HL-60 (cell line): ENCODE data around the gene XXYLT1.

Source experiments
- DNase-seq, 2 experiments: peaks; one replicate each; pipeline ENCODE4 v3.0.0-alpha.2; 2010 to 2020; ENCODE audit warnings: low read depth in 1 of 2, low spot score in 1 of 2
- H3K27ac ChIP-seq: fragments of 250-450 bp; sonication (Bioruptor Pico); replicated peaks from 2 replicates; pipeline ENCODE4 v1.5.1; 2020; ENCODE audit warnings: mild to moderate bottlenecking, moderate library complexity
- H3K27me3 ChIP-seq: fragments of 250-450 bp; sonication (Bioruptor Pico); 2 replicates; pipeline ENCODE4 v1.5.1; 2021; ENCODE audit warnings: mild to moderate bottlenecking, moderate library complexity; ENCODE audit not compliant: insufficient read depth, poor library complexity, severe bottlenecking
- H3K4me3 ChIP-seq: replicated peaks from 2 replicates; pipeline ENCODE4 v1.5.1; 2011; ENCODE audit warnings: mild to moderate bottlenecking, control low read depth, low read length; ENCODE audit not compliant: insufficient read depth
- GABPA ChIP-seq: IDR thresholded peaks from 2 replicates; pipeline ENCODE4 v1.6.1; 2012; ENCODE audit warnings: low read depth
- POLR2AphosphoS5 ChIP-seq: IDR thresholded peaks from 2 replicates; pipeline ENCODE4 v1.6.1; 2012; ENCODE audit warnings: low read depth
- SPI1 ChIP-seq: IDR thresholded peaks from 2 replicates; pipeline ENCODE4 v1.6.1; 2012; ENCODE audit warnings: low read depth, mild to moderate bottlenecking, borderline replicate concordance
- long read RNA-seq: library from polyadenylated mRNA; unstranded; transcript quantifications from one replicate; pipeline ENCODE4 v2.0.0, GENCODE V29; 2020
- TF ChIP-seq, protein P1 (sequence below): IDR thresholded peaks from one replicate; pipeline ENCODE4 v1.5.1; 2011; ENCODE audit warnings: low read length, control low read depth, inconsistent platforms; ENCODE audit not compliant: insufficient read depth
- TF ChIP-seq, protein P2 (sequence below): IDR thresholded peaks from 2 replicates; pipeline ENCODE4 v1.6.1; 2012; ENCODE audit warnings: low read depth; ENCODE audit not compliant: insufficient replicate concordance

The XXYLT1 gene, protein sequence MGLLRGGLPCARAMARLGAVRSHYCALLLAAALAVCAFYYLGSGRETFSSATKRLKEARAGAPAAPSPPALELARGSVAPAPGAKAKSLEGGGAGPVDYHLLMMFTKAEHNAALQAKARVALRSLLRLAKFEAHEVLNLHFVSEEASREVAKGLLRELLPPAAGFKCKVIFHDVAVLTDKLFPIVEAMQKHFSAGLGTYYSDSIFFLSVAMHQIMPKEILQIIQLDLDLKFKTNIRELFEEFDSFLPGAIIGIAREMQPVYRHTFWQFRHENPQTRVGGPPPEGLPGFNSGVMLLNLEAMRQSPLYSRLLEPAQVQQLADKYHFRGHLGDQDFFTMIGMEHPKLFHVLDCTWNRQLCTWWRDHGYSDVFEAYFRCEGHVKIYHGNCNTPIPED
- long read RNA-seq, transcript XXYLT1-201 (4 exons, 2,727 nt) = major isoform, 37 of 49 reads
- long read RNA-seq, partial matches to known transcripts = 1 of 49 reads
- long read RNA-seq, other reads (novel, unspliced or antisense) = 11 of 49 reads

DNA sequence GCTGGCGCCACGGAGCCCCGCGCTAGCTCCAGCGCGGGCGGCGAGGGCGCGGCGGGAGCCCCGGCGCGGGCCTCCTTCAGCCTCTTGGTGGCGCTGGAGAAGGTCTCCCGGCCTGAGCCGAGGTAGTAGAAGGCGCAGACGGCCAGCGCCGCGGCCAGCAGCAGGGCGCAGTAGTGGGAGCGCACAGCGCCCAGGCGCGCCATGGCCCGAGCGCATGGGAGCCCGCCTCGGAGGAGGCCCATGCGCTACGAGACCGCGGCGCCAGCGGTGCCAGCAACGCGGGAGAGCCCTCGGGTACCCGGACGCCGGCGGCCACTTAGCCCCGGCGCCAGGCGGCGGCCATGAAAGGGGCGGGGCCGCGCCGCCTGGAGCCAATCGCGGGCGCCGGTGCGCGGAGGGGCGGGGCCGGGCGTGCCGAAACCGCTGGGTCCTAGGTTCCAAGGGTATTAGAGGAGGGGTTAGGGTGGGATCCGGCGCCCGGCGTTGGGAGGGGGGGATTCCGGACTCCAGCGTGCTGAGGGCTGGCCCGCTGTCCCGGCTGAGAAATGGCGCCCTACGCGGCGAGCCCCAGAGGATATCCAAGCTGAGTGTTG is at the start of gene XXYLT1:
Gene XXYLT1 (minus strand): TSS at position 343 of the 593 bp plus-strand sequence. CDS start 101 bp downstream, at position 242.
- TF ChIP-seq, protein P1, sequence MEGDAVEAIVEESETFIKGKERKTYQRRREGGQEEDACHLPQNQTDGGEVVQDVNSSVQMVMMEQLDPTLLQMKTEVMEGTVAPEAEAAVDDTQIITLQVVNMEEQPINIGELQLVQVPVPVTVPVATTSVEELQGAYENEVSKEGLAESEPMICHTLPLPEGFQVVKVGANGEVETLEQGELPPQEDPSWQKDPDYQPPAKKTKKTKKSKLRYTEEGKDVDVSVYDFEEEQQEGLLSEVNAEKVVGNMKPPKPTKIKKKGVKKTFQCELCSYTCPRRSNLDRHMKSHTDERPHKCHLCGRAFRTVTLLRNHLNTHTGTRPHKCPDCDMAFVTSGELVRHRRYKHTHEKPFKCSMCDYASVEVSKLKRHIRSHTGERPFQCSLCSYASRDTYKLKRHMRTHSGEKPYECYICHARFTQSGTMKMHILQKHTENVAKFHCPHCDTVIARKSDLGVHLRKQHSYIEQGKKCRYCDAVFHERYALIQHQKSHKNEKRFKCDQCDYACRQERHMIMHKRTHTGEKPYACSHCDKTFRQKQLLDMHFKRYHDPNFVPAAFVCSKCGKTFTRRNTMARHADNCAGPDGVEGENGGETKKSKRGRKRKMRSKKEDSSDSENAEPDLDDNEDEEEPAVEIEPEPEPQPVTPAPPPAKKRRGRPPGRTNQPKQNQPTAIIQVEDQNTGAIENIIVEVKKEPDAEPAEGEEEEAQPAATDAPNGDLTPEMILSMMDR = peak; percentile 12
- TF ChIP-seq, protein P2, sequence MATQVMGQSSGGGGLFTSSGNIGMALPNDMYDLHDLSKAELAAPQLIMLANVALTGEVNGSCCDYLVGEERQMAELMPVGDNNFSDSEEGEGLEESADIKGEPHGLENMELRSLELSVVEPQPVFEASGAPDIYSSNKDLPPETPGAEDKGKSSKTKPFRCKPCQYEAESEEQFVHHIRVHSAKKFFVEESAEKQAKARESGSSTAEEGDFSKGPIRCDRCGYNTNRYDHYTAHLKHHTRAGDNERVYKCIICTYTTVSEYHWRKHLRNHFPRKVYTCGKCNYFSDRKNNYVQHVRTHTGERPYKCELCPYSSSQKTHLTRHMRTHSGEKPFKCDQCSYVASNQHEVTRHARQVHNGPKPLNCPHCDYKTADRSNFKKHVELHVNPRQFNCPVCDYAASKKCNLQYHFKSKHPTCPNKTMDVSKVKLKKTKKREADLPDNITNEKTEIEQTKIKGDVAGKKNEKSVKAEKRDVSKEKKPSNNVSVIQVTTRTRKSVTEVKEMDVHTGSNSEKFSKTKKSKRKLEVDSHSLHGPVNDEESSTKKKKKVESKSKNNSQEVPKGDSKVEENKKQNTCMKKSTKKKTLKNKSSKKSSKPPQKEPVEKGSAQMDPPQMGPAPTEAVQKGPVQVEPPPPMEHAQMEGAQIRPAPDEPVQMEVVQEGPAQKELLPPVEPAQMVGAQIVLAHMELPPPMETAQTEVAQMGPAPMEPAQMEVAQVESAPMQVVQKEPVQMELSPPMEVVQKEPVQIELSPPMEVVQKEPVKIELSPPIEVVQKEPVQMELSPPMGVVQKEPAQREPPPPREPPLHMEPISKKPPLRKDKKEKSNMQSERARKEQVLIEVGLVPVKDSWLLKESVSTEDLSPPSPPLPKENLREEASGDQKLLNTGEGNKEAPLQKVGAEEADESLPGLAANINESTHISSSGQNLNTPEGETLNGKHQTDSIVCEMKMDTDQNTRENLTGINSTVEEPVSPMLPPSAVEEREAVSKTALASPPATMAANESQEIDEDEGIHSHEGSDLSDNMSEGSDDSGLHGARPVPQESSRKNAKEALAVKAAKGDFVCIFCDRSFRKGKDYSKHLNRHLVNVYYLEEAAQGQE = no peak
- no peak for TF ChIP-seq SPI1
- peak within 1 kb of the TSS; percentile 70 for H3K4me3 ChIP-seq
- peak; percentile 41 to 83 for DNase-seq
- no peaks in the 10 kb centered on the region for H3K27me3 ChIP-seq
- H3K27ac ChIP-seq = peak within 1 kb of the TSS; percentile 66

DNA sequence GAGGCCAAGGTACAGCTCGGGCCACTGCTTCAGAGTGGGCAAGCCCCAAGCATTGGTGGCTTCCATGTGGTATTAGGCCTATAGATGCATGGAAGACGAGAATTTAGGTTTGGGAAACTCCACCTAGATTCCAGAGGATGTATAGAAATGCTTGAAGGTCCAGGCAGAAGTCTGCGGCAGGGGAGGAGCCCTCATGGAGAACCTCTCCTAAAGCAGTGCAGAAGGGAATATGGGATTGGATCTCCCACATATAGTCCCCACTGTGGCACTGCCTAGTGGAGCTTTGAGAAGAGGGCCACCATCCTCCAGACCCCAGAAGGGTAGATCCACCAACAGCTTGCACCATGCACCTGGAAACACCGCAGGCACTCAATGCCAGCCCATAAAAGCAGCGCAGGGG is 48.1 kb upstream of the XXYLT1 start:
- Histone ChIP-seq H3K27ac (no peak overlapping the region), H3K27me3 (no peaks in the 10 kb centered on the region), H3K4me3 (no peak overlapping the region)
- DNase-seq = no peak
- TF ChIP-seq POLR2AphosphoS5 (no peak), SPI1 (no peak), GABPA (no peak)
- TF ChIP-seq, protein P1 = no peak
- TF ChIP-seq, protein P2 = no peak

DNA sequence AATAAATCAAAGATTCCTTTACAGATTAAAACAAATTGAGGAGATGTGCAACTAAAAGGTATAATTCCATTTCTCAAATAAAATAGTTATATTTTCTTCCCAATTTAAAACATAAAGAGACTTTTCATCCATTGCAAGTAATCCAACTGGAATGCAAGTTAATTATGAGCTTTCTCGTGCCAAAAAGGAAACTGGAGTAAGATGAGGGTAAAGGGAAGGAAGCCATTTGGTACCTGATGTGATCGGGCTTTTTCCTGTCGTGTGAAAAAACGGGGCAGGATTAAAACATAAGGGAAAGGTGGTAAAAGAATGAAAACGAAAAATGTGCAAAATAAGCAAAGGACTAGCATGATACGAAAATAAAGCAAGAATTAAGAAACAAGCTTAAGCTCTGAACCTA is 41.8 kb upstream of the XXYLT1 start:
- no peaks in the 10 kb centered on the region for H3K27me3 ChIP-seq
- H3K27ac ChIP-seq = no peak overlapping the region
- DNase-seq = no peak
- no peak for TF ChIP-seq POLR2AphosphoS5
- TF ChIP-seq, protein P2 = no peak
- TF ChIP-seq, protein P1 = no peak
- TF ChIP-seq GABPA = no peak
- TF ChIP-seq SPI1 = no peak
- no peak overlapping the region for H3K4me3 ChIP-seq
